Measurements from ENCODE around the gene HNRNPH2. TPM values are rescaled to one million over a fixed set of nuclear protein-coding genes. Genes with fewer than 3 reads are reported as not detected.

Gene HNRNPH2
- total RNA-seq, 1 experiment from 2014 or later: 49.8 TPM

GRCh38 chrX:101397779-101398178, 10.2 kb upstream of the HNRNPH2 start:
- POLR2A ChIA-PET: interaction anchor here (1.1 kb wide), 1 partner anchor 10 kb away, joined by 4 read pairs; the partner anchor contains the start of gene GLA
- Histone ChIP-seq H3K9ac (ENCODE audit: low read length) (no peak overlapping the region), H3K9me3 (ENCODE audit: control insufficient read depth in 1 of 2, insufficient read depth in 1 of 2, low read depth in 1 of 2, low read length in 2 of 2) (no peaks in the 10 kb centered on the region), H3K79me2 (ENCODE audit: insufficient read depth, low read length) (peaks cover 16% of the 10 kb centered on the region), H3K27ac (ENCODE audit: low read depth, low read length) (no peak overlapping the region; the same call in 1 of the 2 replicates), H3K4me1 (ENCODE audit: control insufficient read depth in 1 of 2, insufficient read depth in 2 of 2, low read length in 2 of 2) (no peaks in the 10 kb centered on the region), H3K9me2 (ENCODE audit: insufficient read depth) (no peaks in the 10 kb centered on the region), H2AFZ (ENCODE audit: low read depth, low read length, poor library complexity, severe bottlenecking) (no peak overlapping the region), H3K4me2 (ENCODE audit: low read length) (no peak overlapping the region), H3K36me3 (ENCODE audit: control insufficient read depth in 1 of 2, insufficient read depth in 2 of 2, low read length in 2 of 2) (peaks cover 9 to 10% of the 10 kb centered on the region in 2 experiments; a peak in 3 of 4 replicates), H3K4me3 (replicated peaks in 1 of 2; ENCODE audit: low read depth in 1 of 2, low read length in 2 of 2) (no peak overlapping the region), H4K20me1 (ENCODE audit: insufficient read depth) (no peaks in the 10 kb centered on the region), H3K27me3 (ENCODE audit: insufficient read depth, low read length) (no peaks in the 10 kb centered on the region)
- DNase-seq (ENCODE audit: low read depth, low spot score): no peak
- intact Hi-C loops (cut with micrococcal nuclease): no loop called here
- BruUV-seq (replicated peaks): no TSS peak
- ATAC-seq: peak; percentile 52
- CTCF ChIA-PET: no interaction called here
- RAD21 ChIA-PET (ENCODE audit: low non-redundant PET in 1 of 2, low total read pairs in 2 of 2, uncharacterized antibody in 2 of 2, unreplicated experiment in 2 of 2): no interaction called here
- no peak for TF ChIP-seq POLR2AphosphoS5 (IDR thresholded peaks at IDR 0.05; ENCODE audit: low read depth, low read length)
- TF ChIP-seq POLR2A (IDR thresholded peaks at IDR 0.05; ENCODE audit: borderline replicate concordance, extremely low read depth, insufficient read depth, insufficient read length): no peak
- TF ChIP-seq YY1 (IDR thresholded peaks at IDR 0.05; ENCODE audit: extremely low read depth, insufficient replicate concordance, low read depth, low read length): no peak
- no peak for TF ChIP-seq REST (IDR thresholded peaks at IDR 0.05; ENCODE audit: low read depth)
- TF ChIP-seq EGR1 (IDR thresholded peaks at IDR 0.05; ENCODE audit: low read depth): no peak
- TF ChIP-seq EZH2 (IDR thresholded peaks at IDR 0.05): no peak
- TF ChIP-seq CEBPB (IDR thresholded peaks at IDR 0.05; ENCODE audit: low read depth): no peak
- TF ChIP-seq MAX (IDR thresholded peaks at IDR 0.05): no peak
- no peak for TF ChIP-seq RAD21 (IDR thresholded peaks at IDR 0.05; ENCODE audit: low read depth)

All from HCT116 (cell line).